ENCODE data around the gene GTPBP2.
A peak's percentile ranks its signal among the peaks of the same experiment; 100 is the strongest.

Gene GTPBP2, protein sequence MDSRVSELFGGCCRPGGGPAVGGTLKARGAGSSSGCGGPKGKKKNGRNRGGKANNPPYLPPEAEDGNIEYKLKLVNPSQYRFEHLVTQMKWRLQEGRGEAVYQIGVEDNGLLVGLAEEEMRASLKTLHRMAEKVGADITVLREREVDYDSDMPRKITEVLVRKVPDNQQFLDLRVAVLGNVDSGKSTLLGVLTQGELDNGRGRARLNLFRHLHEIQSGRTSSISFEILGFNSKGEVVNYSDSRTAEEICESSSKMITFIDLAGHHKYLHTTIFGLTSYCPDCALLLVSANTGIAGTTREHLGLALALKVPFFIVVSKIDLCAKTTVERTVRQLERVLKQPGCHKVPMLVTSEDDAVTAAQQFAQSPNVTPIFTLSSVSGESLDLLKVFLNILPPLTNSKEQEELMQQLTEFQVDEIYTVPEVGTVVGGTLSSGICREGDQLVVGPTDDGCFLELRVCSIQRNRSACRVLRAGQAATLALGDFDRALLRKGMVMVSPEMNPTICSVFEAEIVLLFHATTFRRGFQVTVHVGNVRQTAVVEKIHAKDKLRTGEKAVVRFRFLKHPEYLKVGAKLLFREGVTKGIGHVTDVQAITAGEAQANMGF

DNA sequence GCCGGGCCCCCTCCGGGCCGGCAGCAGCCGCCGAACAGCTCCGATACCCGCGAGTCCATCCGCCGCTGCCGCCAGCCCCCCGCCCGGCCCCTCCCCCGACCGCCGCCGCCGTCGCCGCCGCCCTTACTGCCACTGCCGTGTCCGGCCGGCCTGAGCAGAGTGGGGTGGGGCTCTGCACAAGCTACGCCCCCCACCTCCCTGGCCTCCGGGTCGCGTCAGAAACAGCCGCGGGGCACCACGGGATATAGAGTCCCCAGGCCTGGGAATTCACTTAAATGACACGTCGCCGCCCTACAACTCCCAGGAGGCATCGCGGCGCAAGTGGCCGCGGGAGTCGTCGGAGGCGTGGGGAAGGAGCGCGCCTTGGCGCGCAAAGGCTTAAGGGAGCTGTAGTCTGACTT, at the start of gene GTPBP2:
GTPBP2 (minus strand) TSS at position 161 of the 401 bp plus-strand sequence; CDS start at position 59, 102 bp downstream.
- TF ChIP-seq CTCF (IDR thresholded peaks at IDR 0.05; ENCODE audit: extremely low read depth, insufficient read depth, missing control alignments), result no peak
- in situ Hi-C loops (cut with MboI; ENCODE audit: low pct_unique_long_range_greater_than_20kb, low sequenced_read_pairs, unreplicated experiment), result no loop called here
- peak; percentile 97 for DNase-seq (ENCODE audit: low spot score)

DNA sequence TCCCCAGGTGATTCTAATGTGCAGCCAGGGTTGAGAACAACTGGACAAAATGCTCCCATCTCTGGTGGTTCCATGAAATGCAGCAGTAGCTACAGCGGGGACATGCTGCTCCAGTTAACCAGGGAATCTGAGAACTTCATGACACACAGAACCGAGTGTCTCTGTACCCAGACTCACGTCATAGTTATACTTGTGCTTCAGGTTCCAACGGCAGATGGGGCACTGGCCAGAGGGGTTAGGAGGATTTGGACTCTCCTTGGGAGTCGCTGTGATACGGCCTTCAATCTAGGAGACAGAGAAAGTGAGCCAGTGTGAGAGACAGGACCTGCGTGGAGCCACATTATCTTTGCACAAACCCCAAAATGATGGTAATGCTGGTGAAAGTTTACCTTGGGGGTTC, 49.3 kb upstream of the GTPBP2 start:
- in situ Hi-C loops (cut with MboI; ENCODE audit: low pct_unique_long_range_greater_than_20kb, low sequenced_read_pairs, unreplicated experiment), result no loop called here
- TF ChIP-seq CTCF (IDR thresholded peaks at IDR 0.05; ENCODE audit: extremely low read depth, insufficient read depth, missing control alignments), result no peak
- no peak for DNase-seq (ENCODE audit: low spot score)

- in situ Hi-C loops (cut with MboI; ENCODE audit: low pct_unique_long_range_greater_than_20kb, low sequenced_read_pairs, unreplicated experiment), result no loop called here
- no peak for DNase-seq (ENCODE audit: low spot score)
- TF ChIP-seq CTCF (IDR thresholded peaks at IDR 0.05; ENCODE audit: extremely low read depth, insufficient read depth, missing control alignments), result no peak
Observed at GRCh38 chr6:43677759-43678158, 48.7 kb upstream of the GTPBP2 start.

DNA sequence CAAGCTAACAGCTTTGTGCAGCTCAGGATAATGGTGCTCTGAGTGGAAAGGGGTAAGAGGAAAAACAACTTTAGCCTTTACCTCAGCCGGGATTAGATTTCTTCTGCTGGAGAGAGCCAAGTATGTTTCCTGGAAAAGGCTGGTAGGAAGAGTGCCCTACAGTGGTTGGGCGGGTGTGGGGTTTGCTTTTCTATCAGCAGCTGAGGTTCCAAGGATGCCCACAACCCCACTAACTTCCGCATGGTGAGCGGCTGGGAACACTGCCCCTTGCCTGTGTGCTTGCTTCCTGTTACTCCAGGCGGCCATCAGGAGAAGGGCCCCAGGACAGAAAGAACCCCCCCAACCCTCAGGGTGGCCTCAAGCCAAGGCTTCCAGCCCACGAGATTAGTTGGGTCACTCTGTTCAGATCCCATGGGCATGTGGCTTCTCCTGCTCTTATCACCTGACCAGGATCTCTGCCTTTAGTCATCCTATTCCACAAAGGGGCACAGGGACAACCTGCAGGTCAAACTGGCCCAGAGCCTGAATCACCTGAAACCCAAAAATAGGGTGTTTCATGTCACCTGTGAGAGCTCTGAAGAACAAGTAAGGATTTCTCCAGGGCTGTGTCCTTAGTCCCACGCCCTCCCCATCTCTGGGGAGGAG, 48.0 kb upstream of the GTPBP2 start:
- TF ChIP-seq CTCF (IDR thresholded peaks at IDR 0.05; ENCODE audit: extremely low read depth, insufficient read depth, missing control alignments), result no peak
- in situ Hi-C loops (cut with MboI; ENCODE audit: low pct_unique_long_range_greater_than_20kb, low sequenced_read_pairs, unreplicated experiment), result no loop called here
- DNase-seq (ENCODE audit: low spot score), result no peak

GRCh38 chr6:43674921-43675320, 45.9 kb upstream of the GTPBP2 start:
- in situ Hi-C loops (cut with MboI; ENCODE audit: low pct_unique_long_range_greater_than_20kb, low sequenced_read_pairs, unreplicated experiment), result no loop called here
- TF ChIP-seq CTCF (IDR thresholded peaks at IDR 0.05; ENCODE audit: extremely low read depth, insufficient read depth, missing control alignments), result no peak
- DNase-seq (ENCODE audit: low spot score), result no peak

- DNase-seq (ENCODE audit: low spot score), result no peak
- TF ChIP-seq CTCF (IDR thresholded peaks at IDR 0.05; ENCODE audit: extremely low read depth, insufficient read depth, missing control alignments), result no peak
- in situ Hi-C loops (cut with MboI; ENCODE audit: low pct_unique_long_range_greater_than_20kb, low sequenced_read_pairs, unreplicated experiment), result no loop called here
Observed at GRCh38 chr6:43674291-43674690, 45.2 kb upstream of the GTPBP2 start.
